MM.1S (cell line): ENCODE measurements around the gene STYX.

Experiments
- DNase-seq: peaks from one replicate; pipeline ENCODE4 v3.0.0-alpha.2; 2015
- H2AFZ ChIP-seq: fragments of 300-600 bp; sonication (generic); 2 replicates; pipeline ENCODE4 v1.6.0; 2016; ENCODE audit warnings: antibody characterized with exemption, low read length
- H3F3A ChIP-seq: fragments of 300-600 bp; sonication (generic); 2 replicates; pipeline ENCODE4 v1.6.1; 2016; ENCODE audit warnings: mild to moderate bottlenecking, antibody characterized with exemption, low read length, moderate library complexity, mixed read lengths; ENCODE audit not compliant: insufficient read depth
- H3K27ac ChIP-seq: fragments of 300-600 bp; sonication (generic); 2 replicates; pipeline ENCODE4 v1.5.1; 2016; ENCODE audit warnings: mild to moderate bottlenecking, low read length
- H3K27me3 ChIP-seq: fragments of 300-600 bp; sonication (generic); replicated peaks from 2 replicates; pipeline ENCODE4 v1.6.0; 2016; ENCODE audit warnings: low read length; ENCODE audit not compliant: insufficient read depth
- H3K36me3 ChIP-seq: fragments of 300-600 bp; sonication (generic); replicated peaks from 2 replicates; pipeline ENCODE4 v1.6.1; 2016; ENCODE audit warnings: mild to moderate bottlenecking, low read length, mixed read lengths; ENCODE audit not compliant: insufficient read depth
- H3K4me1 ChIP-seq: fragments of 300-600 bp; sonication (generic); 2 replicates; pipeline ENCODE4 v1.6.1; 2016; ENCODE audit warnings: low read length, mixed read lengths
- H3K4me2 ChIP-seq: fragments of 300-600 bp; sonication (generic); 2 replicates; pipeline ENCODE4 v1.6.0; 2016; ENCODE audit warnings: low read depth, low read length
- H3K4me3 ChIP-seq: fragments of 300-600 bp; sonication (generic); 2 replicates; pipeline ENCODE4 v1.5.1; 2016; ENCODE audit warnings: low read length, mixed read lengths
- H3K79me2 ChIP-seq: fragments of 300-600 bp; sonication (generic); 2 replicates; pipeline ENCODE4 v1.6.1; 2016; ENCODE audit warnings: mixed run types, low read length, mixed read lengths
- H3K9ac ChIP-seq: fragments of 300-600 bp; sonication (generic); 2 replicates; pipeline ENCODE4 v1.6.1; 2016; ENCODE audit warnings: low read length, mixed read lengths
- H3K9me2 ChIP-seq: fragments of 300-600 bp; sonication (generic); replicated peaks from 2 replicates; pipeline ENCODE4 v1.6.1; 2016; ENCODE audit warnings: mild to moderate bottlenecking, low read length, mixed read lengths; ENCODE audit not compliant: insufficient read depth
- H3K9me3 ChIP-seq: fragments of 300-600 bp; sonication (generic); replicated peaks from 2 replicates; pipeline ENCODE4 v1.6.1; 2016; ENCODE audit warnings: mild to moderate bottlenecking, low read length, mixed read lengths; ENCODE audit not compliant: insufficient read depth
- H4K20me1 ChIP-seq: fragments of 300-600 bp; sonication (generic); 2 replicates; pipeline ENCODE4 v1.6.1; 2016; ENCODE audit warnings: mild to moderate bottlenecking, low read length, moderate library complexity, mixed read lengths; ENCODE audit not compliant: insufficient read depth
- CTCF ChIP-seq: fragments of 300-600 bp; sonication (generic); IDR thresholded peaks from 2 replicates; pipeline ENCODE4 v1.5.1; 2016; ENCODE audit warnings: antibody characterized with exemption, low read length, mixed read lengths
- EZH2 ChIP-seq: fragments of 300-600 bp; sonication (generic); optimal IDR thresholded peaks from 2 replicates; pipeline ENCODE3; 2017; ENCODE audit warnings: low read depth, mild to moderate bottlenecking, antibody characterized with exemption, low read length, mixed read lengths
- EZH2phosphoT487 ChIP-seq: fragments of 300-600 bp; sonication (generic); IDR thresholded peaks from 2 replicates; pipeline ENCODE4 v1.6.1; 2018; ENCODE audit warnings: antibody characterized with exemption, low read length

STYX gene

DNA sequence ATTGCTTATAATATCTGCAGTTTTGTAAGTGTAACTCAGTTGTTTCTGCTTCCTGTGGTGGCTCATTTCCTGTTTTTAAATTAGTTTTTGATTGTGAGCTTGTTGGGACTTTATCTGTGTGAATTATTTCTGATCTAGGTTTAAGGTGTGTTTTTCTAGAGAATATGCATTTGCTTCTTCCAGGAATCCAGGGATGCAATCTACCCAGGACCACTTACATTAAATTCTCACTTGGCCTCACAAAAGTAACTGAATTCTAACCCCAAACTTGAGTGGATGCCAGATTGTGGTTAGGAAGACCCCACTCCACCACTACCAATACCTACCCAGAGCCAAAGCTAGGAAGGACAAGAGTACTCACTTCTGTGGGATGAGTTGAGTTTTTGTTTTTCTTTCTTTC is 11.9 kb downstream of the STYX start:
- H3K9ac ChIP-seq, result no peak overlapping the region
- no peaks in the 10 kb centered on the region for H3K9me2 ChIP-seq
- no peak overlapping the region for H2AFZ ChIP-seq
- H3F3A ChIP-seq, result no peaks in the 10 kb centered on the region
- H4K20me1 ChIP-seq, result no peaks in the 10 kb centered on the region
- H3K4me1 ChIP-seq, result peaks cover 10% of the 10 kb centered on the region; the same call in 1 of the 2 replicates
- peaks cover 34% of the 10 kb centered on the region for H3K79me2 ChIP-seq
- peak overlapping the region; percentile 24; the same call in 1 of the 2 replicates for H3K4me2 ChIP-seq
- no peaks in the 10 kb centered on the region for H3K36me3 ChIP-seq
- H3K27ac ChIP-seq, result peak overlapping the region; percentile 18; the same call in 1 of the 2 replicates
- no peak overlapping the region for H3K4me3 ChIP-seq
- DNase-seq, result no peak
- H3K27me3 ChIP-seq, result no peaks in the 10 kb centered on the region
- TF ChIP-seq EZH2 (no peak), CTCF (no peak), EZH2phosphoT487 (no peak)
- no peaks in the 10 kb centered on the region for H3K9me3 ChIP-seq

DNA sequence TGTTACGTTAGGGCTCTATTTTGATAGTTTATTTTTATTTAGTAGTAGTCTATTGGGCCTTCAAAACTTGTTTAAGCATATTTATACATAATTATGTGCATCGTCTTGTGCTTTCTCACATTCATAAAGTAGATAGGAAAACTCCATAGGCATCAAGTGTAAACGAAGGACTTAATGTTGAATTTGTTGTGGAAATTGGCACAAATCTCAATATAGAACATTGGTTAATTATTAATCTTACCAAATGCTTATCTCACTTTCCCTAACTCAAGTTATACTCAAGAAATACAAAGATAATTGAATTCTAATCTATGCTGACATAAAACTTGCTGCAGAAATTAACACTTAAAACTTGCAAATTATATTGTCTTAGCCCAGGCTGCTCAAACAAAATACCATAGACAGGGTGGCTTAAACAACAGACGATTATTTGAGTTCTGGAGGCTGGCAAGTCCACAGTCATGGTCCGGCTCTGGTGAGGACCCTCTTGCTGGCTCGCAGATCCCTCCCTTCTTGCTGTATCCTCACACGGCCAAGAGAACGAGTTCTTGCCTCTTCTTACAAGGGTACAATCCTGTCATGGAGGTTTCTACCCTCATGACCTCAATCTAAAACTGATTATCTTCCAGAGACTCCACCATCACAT is 18.8 kb downstream of the STYX start:
- H3K36me3 ChIP-seq, result no peaks in the 10 kb centered on the region; the same call in 1 of the 2 replicates
- no peaks in the 10 kb centered on the region for H3K27me3 ChIP-seq
- no peak overlapping the region for H2AFZ ChIP-seq
- H3K4me1 ChIP-seq, result no peaks in the 10 kb centered on the region
- H3K79me2 ChIP-seq, result no peaks in the 10 kb centered on the region
- no peak overlapping the region for H3K9ac ChIP-seq
- no peaks in the 10 kb centered on the region for H3K9me3 ChIP-seq
- DNase-seq, result no peak
- no peaks in the 10 kb centered on the region for H3F3A ChIP-seq
- H3K4me3 ChIP-seq, result no peak overlapping the region
- H3K4me2 ChIP-seq, result no peak overlapping the region
- no peaks in the 10 kb centered on the region for H4K20me1 ChIP-seq
- no peaks in the 10 kb centered on the region for H3K9me2 ChIP-seq
- TF ChIP-seq EZH2 (no peak), CTCF (no peak), EZH2phosphoT487 (no peak)
- H3K27ac ChIP-seq, result no peak overlapping the region

DNA sequence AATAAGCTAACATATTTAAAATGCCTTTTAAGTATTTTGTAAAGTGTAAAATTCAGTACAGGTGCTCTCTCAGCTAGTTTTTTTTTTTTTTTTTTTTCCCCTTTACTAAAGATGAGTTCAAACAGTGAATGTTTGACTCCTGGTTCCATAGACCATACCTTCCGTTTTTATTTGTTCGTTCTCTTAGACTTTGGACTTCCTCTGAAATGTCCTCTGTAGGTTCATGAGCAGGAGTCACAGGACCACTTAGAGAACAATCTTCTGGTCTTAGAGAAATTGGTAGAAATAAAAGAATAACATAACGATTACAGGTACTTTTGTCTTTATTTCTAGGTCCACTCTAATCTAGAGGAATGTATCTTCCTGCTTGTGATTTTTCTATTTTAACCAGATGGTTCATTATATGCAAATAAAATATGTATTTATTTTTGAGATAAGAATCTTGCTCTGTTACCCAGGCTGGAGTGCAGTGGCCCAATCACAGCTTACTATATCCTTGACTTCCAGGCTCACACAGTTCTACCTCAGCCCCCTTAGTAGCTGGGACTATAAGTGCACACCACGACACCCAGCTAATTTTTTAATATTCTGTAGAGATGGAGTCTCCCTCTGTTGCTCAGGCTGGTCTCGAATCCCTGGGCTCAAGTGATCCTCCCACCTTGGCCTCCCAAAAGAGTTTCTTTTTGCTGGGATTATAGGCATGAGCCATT is 25.8 kb downstream of the STYX start:
- H3K9ac ChIP-seq, result no peak overlapping the region
- no peaks in the 10 kb centered on the region for H3K4me1 ChIP-seq
- no peak for DNase-seq
- no peaks in the 10 kb centered on the region for H3K79me2 ChIP-seq
- H3K36me3 ChIP-seq, result no peaks in the 10 kb centered on the region
- no peak overlapping the region for H3K4me2 ChIP-seq
- H4K20me1 ChIP-seq, result no peaks in the 10 kb centered on the region
- no peaks in the 10 kb centered on the region for H3F3A ChIP-seq
- H3K9me2 ChIP-seq, result no peaks in the 10 kb centered on the region
- H3K27me3 ChIP-seq, result no peaks in the 10 kb centered on the region
- H3K4me3 ChIP-seq, result no peak overlapping the region
- H3K9me3 ChIP-seq, result no peaks in the 10 kb centered on the region
- H2AFZ ChIP-seq, result no peak overlapping the region
- TF ChIP-seq CTCF (no peak), EZH2phosphoT487 (no peak), EZH2 (no peak)
- no peak overlapping the region for H3K27ac ChIP-seq
